GM12878 (cell line): ENCODE results near the gene DPY30. TPM values are rescaled to one million over a fixed set of nuclear protein-coding genes. Genes with fewer than 3 reads are reported as not detected.

Source experiments
- ATAC-seq: fragments of 200-7000 bp; cut with Tn5 transposase; 3 replicates; pipeline ENCODE4 v1.9.1; 2020; ENCODE audit warnings: mild to moderate bottlenecking, moderate library complexity
- BruUV-seq: library from RNA; stranded (reverse); fragments of 400-500 nt; replicated peaks from 2 replicates; lab custom pipeline; 2021; lab: Mats Ljungman, UMichigan
- CTCF ChIA-PET: fragments of 300-600 bp; sonication (Branson Sonifier 250); formaldehyde crosslinking; extraction: SDS; loops from one replicate; lab custom pipeline; 2021; ENCODE audit warnings: inconsistent platforms; lab: Yijun Ruan, JAX
- POLR2A ChIA-PET: fragments of 350-600 bp; formaldehyde crosslinking; extraction: SDS; loops from one replicate; lab custom pipeline; 2021; ENCODE audit warnings: inconsistent platforms; lab: Charles Lee
- RAD21 ChIA-PET: fragments of 300-600 bp; sonication (Branson Sonifier 250); formaldehyde crosslinking; loops from one replicate; lab custom pipeline; 2023; ENCODE audit warnings: antibody characterized with exemption; ENCODE audit not compliant: unreplicated experiment; lab: Charles Lee
- SMC1A ChIA-PET: fragments of 300-600 bp; sonication (Branson Sonifier 250); formaldehyde crosslinking; loops from one replicate; lab custom pipeline; 2023; ENCODE audit not compliant: unreplicated experiment, uncharacterized antibody; lab: Charles Lee
- DNase-seq: peaks from one replicate; pipeline ENCODE4 v3.0.0-alpha.2; 2011; ENCODE audit warnings: low read depth, low spot score
- FAIRE-seq: peaks from 3 replicates; lab custom pipeline; 2011; peaks lifted over from hg19 to GRCh38; lab: Jason Lieb, UNC
- H2AFZ ChIP-seq: 2 replicates; pipeline ENCODE4 v1.6.0; 2011; ENCODE audit warnings: low read depth, low read length, control low read depth; ENCODE audit not compliant: control insufficient read depth
- H3K27ac ChIP-seq: 2 replicates; pipeline ENCODE4 v1.5.1; 2011; ENCODE audit warnings: control low read depth; ENCODE audit not compliant: control insufficient read depth, insufficient read depth
- H3K27me3 ChIP-seq, 2 experiments: replicated peaks in 1 of 2; 2 replicates each; pipeline versions ENCODE4 v1.6.0 to v1.6.1; 2011; ENCODE audit warnings: low read length in 1 of 2; ENCODE audit not compliant: control insufficient read depth in 2 of 2, insufficient read depth in 2 of 2
- H3K36me3 ChIP-seq, 2 experiments: 2 replicates each; pipeline ENCODE4 v1.5.1; 2011; ENCODE audit warnings: low read length in 1 of 2; ENCODE audit not compliant: control insufficient read depth in 2 of 2, insufficient read depth in 2 of 2
- H3K4me1 ChIP-seq: 2 replicates; pipeline ENCODE4 v1.6.1; 2011; ENCODE audit warnings: mild to moderate bottlenecking, low read length, moderate library complexity, mixed read lengths; ENCODE audit not compliant: control insufficient read depth, insufficient read depth
- H3K4me2 ChIP-seq: 2 replicates; pipeline ENCODE4 v1.6.0; 2011; ENCODE audit warnings: control low read depth; ENCODE audit not compliant: control insufficient read depth, insufficient read depth
- H3K4me3 ChIP-seq: fragments of 200-600 bp; sonication (generic); 2 replicates; pipeline ENCODE4 v1.5.1; 2016
- H3K79me2 ChIP-seq: 2 replicates; pipeline ENCODE4 v1.6.0; 2011; ENCODE audit warnings: low read length; ENCODE audit not compliant: control insufficient read depth, insufficient read depth
- H3K9ac ChIP-seq: 2 replicates; pipeline ENCODE4 v1.8.0; 2011; ENCODE audit warnings: low read length, control low read depth, mixed read lengths; ENCODE audit not compliant: control insufficient read depth, insufficient read depth
- H3K9me3 ChIP-seq: replicated peaks from 3 replicates; pipeline ENCODE4 v1.5.1; 2011; ENCODE audit warnings: mild to moderate bottlenecking, low read length; ENCODE audit not compliant: control insufficient read depth, insufficient read depth
- H4K20me1 ChIP-seq: 2 replicates; pipeline ENCODE4 v1.6.0; 2011; ENCODE audit not compliant: control insufficient read depth, insufficient read depth
- BHLHE40 ChIP-seq, 2 experiments: fragments of 450-650 bp in 1 of 2; IDR thresholded peaks; 2 replicates each; pipeline ENCODE4 v1.6.1; 2011 to 2017; ENCODE audit warnings: low read depth in 2 of 2, borderline replicate concordance in 1 of 2, improper control_type of control experiment in 1 of 2, low read length in 1 of 2, mild to moderate bottlenecking in 1 of 2
- CHD1 ChIP-seq: IDR thresholded peaks from 2 replicates; pipeline ENCODE4 v1.6.1; 2012; ENCODE audit warnings: low read depth, low read length, improper control_type of control experiment
- EED ChIP-seq: sonication (generic); IDR thresholded peaks from 2 replicates; pipeline ENCODE4 v1.6.1; 2016; ENCODE audit warnings: antibody characterized with exemption, low read depth
- EP300 ChIP-seq, 2 experiments: fragments of 150-350 bp in 1 of 2; IDR thresholded peaks; 2 replicates each; pipeline ENCODE4 v1.6.1; 2011 to 2012; ENCODE audit warnings: low read depth in 2 of 2, low read length in 2 of 2, borderline replicate concordance in 1 of 2, improper control_type of control experiment in 1 of 2, inconsistent platforms in 1 of 2; ENCODE audit not compliant: control insufficient read depth in 1 of 2
- ESRRA ChIP-seq: IDR thresholded peaks from 2 replicates; pipeline ENCODE4 v1.6.1; 2012; ENCODE audit warnings: mild to moderate bottlenecking, low read length, improper control_type of control experiment
- IKZF1 ChIP-seq: fragments of 450-650 bp; conservative IDR thresholded peaks from 2 replicates; pipeline ENCODE4 v1.6.1; 2017; ENCODE audit warnings: antibody characterized with exemption, mild to moderate bottlenecking
- IKZF2 ChIP-seq, 2 experiments: fragments of 450-650 bp; IDR thresholded peaks; 2 replicates each; pipeline ENCODE4 v1.6.1; 2017; ENCODE audit warnings: mild to moderate bottlenecking in 2 of 2, moderate library complexity in 2 of 2
- KDM1A ChIP-seq: fragments of 200-600 bp; sonication (generic); IDR thresholded peaks from 2 replicates; pipeline ENCODE4 v1.6.1; 2016; ENCODE audit warnings: borderline replicate concordance
- MTA2 ChIP-seq: fragments of 450-650 bp; IDR thresholded peaks from 2 replicates; pipeline ENCODE4 v1.6.1; 2016; ENCODE audit warnings: low read depth, mild to moderate bottlenecking, moderate library complexity
- PRDM15 ChIP-seq: fragments of 450-650 bp; formaldehyde crosslinking; IDR thresholded peaks from 2 replicates; pipeline ENCODE4 v1.4.0; 2020; ENCODE audit warnings: mild to moderate bottlenecking, moderate library complexity
- SMAD1 ChIP-seq: fragments of 450-650 bp; IDR thresholded peaks from 2 replicates; pipeline ENCODE4 v1.6.1; 2018; ENCODE audit warnings: mild to moderate bottlenecking, low read depth; ENCODE audit not compliant: partially characterized antibody
- SMC3 ChIP-seq: IDR thresholded peaks from 2 replicates; pipeline ENCODE4 v1.6.1; 2011; ENCODE audit warnings: low read length, improper control_type of control experiment, borderline replicate concordance
- TARDBP ChIP-seq: IDR thresholded peaks from 2 replicates; pipeline ENCODE4 v1.6.1; 2016; ENCODE audit warnings: borderline replicate concordance
- YBX1 ChIP-seq: fragments of 450-650 bp; IDR thresholded peaks from 2 replicates; pipeline ENCODE4 v1.6.1; 2016; ENCODE audit warnings: antibody characterized with exemption
- ZNF207 ChIP-seq: fragments of 450-650 bp; IDR thresholded peaks from 2 replicates; pipeline ENCODE4 v1.6.1; 2014; ENCODE audit warnings: antibody characterized with exemption, mild to moderate bottlenecking, borderline replicate concordance
- ZNF24 ChIP-seq: fragments of 450-650 bp; IDR thresholded peaks from 2 replicates; pipeline ENCODE4 v1.6.1; 2017; ENCODE audit warnings: antibody characterized with exemption, mild to moderate bottlenecking
- WGBS: methylation state at CpG from one replicate; pipeline ENCODE4 v1.1.6; 2016; ENCODE audit warnings: low lambda C conversion rate; ENCODE audit not compliant: insufficient replicate concordance, insufficient coverage; ENCODE audit errors: missing lambda C conversion rate; 5-methylcytosine and 5-hydroxymethylcytosine counted together
- in situ Hi-C: fragments of 300-500 bp; cut with MboI; formaldehyde crosslinking; loops from 9 replicates; pipeline ENCODE4 v1.14.3; 2018; ENCODE audit warnings: mixed read lengths
- intact Hi-C: fragments of 100-400 bp; cut with micrococcal nuclease; formaldehyde crosslinking; loops from one replicate; pipeline ENCODE4 v1.14.2; 2022; ENCODE audit not compliant: unreplicated experiment
- polyA plus RNA-seq, 11 experiments: library from polyadenylated mRNA; depleted of rRNA in 4 of 11; unstranded in 6 of 11; stranded (reverse) in 5 of 11; fragments of >200 nt; fragmentation: Nextera tagmentation in 4 of 11; fragmentation: Illumina TruSeq in 1 of 11; extraction: Ambion mirVana in 4 of 11; extraction: Trizol in 1 of 11; gene quantifications; 1 replicate in 1 of 11; 2 replicates in 10 of 11; pipeline versions ENCODE4 v1.2.1 to v1.2.3, GENCODE V29; 2011 to 2016; ENCODE audit warnings: inconsistent platforms in 2 of 11, missing spikeins in 2 of 11, low read depth in 1 of 11
- total RNA-seq, 4 experiments: library from RNA; depleted of rRNA in 3 of 4; stranded (reverse); fragments of >200 nt in 3 of 4; fragmentation: Illumina TruSeq in 1 of 4; extraction: Trizol in 1 of 4; gene quantifications; 2 replicates each; pipeline versions ENCODE4 v1.2.1 to v1.2.3, GENCODE V29; 2013 to 2021
- TF ChIP-seq, protein P1 (sequence below): fragments of 450-650 bp; IDR thresholded peaks from 2 replicates; pipeline ENCODE4 v1.6.1; 2017; ENCODE audit warnings: antibody characterized with exemption, mild to moderate bottlenecking, moderate library complexity

Gene DPY30
- total and polyA plus RNA-seq, 10 of the 15 experiments (the other 5 are each of a cell fraction or from before 2014, with no cell fraction given) = 45.8 to 307 (median 89.2) TPM

DNA sequence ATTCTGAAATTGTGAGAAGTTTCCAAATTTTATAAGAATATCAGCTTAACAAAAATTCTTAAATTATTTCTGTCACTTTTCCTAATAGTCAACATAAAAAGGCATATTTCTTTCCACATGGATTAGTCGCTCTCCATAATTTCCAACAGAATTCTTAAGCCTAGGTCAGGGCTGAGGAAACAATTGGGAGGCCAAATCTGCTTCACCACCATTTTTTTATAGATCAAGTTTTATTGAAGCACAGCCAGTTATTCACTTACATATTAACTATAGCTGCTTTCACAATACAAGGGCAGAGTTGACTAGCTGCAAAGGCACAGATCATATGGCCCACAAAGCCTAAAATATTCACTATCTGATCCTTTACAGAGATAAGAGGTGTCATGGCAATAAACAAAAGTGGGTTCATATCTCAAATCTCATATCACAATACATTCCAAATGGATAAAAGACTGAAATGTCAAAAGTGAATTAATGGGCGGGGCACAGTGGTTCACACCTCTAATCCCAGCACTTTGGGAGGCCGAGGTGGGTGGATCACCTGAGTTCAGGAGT lies 47.5 kb downstream of the DPY30 start:
- FAIRE-seq = no peak
- Histone ChIP-seq H2AFZ (no peak overlapping the region), H3K9ac (no peak overlapping the region), H3K79me2 (peaks cover 80% of the 10 kb centered on the region), H3K9me3 (peaks cover 2% of the 10 kb centered on the region; the same call in 1 of the 3 replicates), H4K20me1 (no peaks in the 10 kb centered on the region), H3K27ac (no peak overlapping the region), H3K27me3 (no peaks in the 10 kb centered on the region), H3K4me3 (no peak overlapping the region), H3K4me1 (no peaks in the 10 kb centered on the region), H3K36me3 (no peaks in the 10 kb centered on the region; a peak in 1 of 4 replicates), H3K4me2 (no peak overlapping the region)
- in situ Hi-C loops (no loop called here), intact Hi-C loops (no loop called here)
- POLR2A ChIA-PET = interaction anchor here (0.9 to 1.3 kb wide), 2 partner anchors 17 to 20 kb away, joined by 3 read pairs; no protein-coding TSS in a partner anchor
- SMC1A ChIA-PET = interaction anchor here (0.7 to 1.5 kb wide), 2 partner anchors 8 to 16 kb away, joined by 3 to 4 read pairs; no protein-coding TSS in a partner anchor
- ATAC-seq = peak; percentile 32; the same call in 1 of the 3 replicates
- CTCF ChIA-PET = no interaction called here
- TF ChIP-seq PRDM15 (CRISPR knock-in tag) (no peak), SMC3 (no peak), SMAD1 (no peak), BHLHE40 (IDR thresholded peaks at IDR 0.05; ENCODE audit: borderline replicate concordance in 1 of 2, low read depth in 2 of 2, low read length in 1 of 2) (no peak), IKZF1 (no peak), KDM1A (no peak), CHD1 (no peak), IKZF2 (IDR thresholded peaks at IDR 0.05) (no peak), TARDBP (no peak), MTA2 (no peak), ESRRA (no peak), YBX1 (no peak), EED (no peak), EP300 (IDR thresholded peaks at IDR 0.05; ENCODE audit: borderline replicate concordance in 1 of 2, control insufficient read depth in 1 of 2, low read depth in 2 of 2, low read length in 2 of 2) (no peak), ZNF24 (no peak), ZNF207 (no peak)
- TF ChIP-seq, protein P1, sequence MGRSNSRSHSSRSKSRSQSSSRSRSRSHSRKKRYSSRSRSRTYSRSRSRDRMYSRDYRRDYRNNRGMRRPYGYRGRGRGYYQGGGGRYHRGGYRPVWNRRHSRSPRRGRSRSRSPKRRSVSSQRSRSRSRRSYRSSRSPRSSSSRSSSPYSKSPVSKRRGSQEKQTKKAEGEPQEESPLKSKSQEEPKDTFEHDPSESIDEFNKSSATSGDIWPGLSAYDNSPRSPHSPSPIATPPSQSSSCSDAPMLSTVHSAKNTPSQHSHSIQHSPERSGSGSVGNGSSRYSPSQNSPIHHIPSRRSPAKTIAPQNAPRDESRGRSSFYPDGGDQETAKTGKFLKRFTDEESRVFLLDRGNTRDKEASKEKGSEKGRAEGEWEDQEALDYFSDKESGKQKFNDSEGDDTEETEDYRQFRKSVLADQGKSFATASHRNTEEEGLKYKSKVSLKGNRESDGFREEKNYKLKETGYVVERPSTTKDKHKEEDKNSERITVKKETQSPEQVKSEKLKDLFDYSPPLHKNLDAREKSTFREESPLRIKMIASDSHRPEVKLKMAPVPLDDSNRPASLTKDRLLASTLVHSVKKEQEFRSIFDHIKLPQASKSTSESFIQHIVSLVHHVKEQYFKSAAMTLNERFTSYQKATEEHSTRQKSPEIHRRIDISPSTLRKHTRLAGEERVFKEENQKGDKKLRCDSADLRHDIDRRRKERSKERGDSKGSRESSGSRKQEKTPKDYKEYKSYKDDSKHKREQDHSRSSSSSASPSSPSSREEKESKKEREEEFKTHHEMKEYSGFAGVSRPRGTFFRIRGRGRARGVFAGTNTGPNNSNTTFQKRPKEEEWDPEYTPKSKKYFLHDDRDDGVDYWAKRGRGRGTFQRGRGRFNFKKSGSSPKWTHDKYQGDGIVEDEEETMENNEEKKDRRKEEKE = no peak
- no peak for DNase-seq
- RAD21 ChIA-PET = interaction anchor here (1.0 kb wide), 1 partner anchor 13 kb away, joined by 3 read pairs; no protein-coding TSS in a partner anchor
- WGBS = 100% methylated on average over 3 of the region's 3 CpGs
- no TSS peak for BruUV-seq
